Panc1 (cell line): ENCODE measurements around the gene DDB1. TPM values are rescaled to one million over a fixed set of nuclear protein-coding genes. Genes with fewer than 3 reads are reported as not detected.

Experiments used
- ATAC-seq: fragments of 200-7000 bp; cut with Tn5 transposase; 2 replicates; pipeline ENCODE4 v1.9.1; 2020; ENCODE audit warnings: mild to moderate bottlenecking, moderate library complexity
- BruUV-seq: library from RNA; stranded (reverse); fragments of 400-500 nt; replicated peaks from 2 replicates; lab custom pipeline; 2021; lab: Mats Ljungman, UMichigan
- CTCF ChIA-PET: fragments of 300-600 bp; sonication (Branson Sonifier 250); formaldehyde crosslinking; loops from one replicate; lab custom pipeline; 2022; ENCODE audit warnings: antibody characterized with exemption; lab: Charles Lee
- POLR2A ChIA-PET: fragments of 300-600 bp; sonication (Branson Sonifier 250); formaldehyde crosslinking; loops from one replicate; lab custom pipeline; 2022; ENCODE audit warnings: antibody characterized with exemption; lab: Charles Lee
- DNase-seq: peaks from one replicate; pipeline ENCODE4 v3.0.0-alpha.2; 2010; ENCODE audit warnings: low read depth, low spot score
- H3K27ac ChIP-seq: 2 replicates; pipeline ENCODE4 v1.5.1; 2011; ENCODE audit warnings: mild to moderate bottlenecking, low read length, inconsistent platforms
- H3K27me3 ChIP-seq: fragments of 200-500 bp; sonication (Bioruptor generic); 2 replicates; pipeline ENCODE4 v1.6.0; 2014; ENCODE audit warnings: low read length, inconsistent platforms; ENCODE audit not compliant: control insufficient read depth, insufficient read depth
- H3K36me3 ChIP-seq: fragments of 200-500 bp; sonication (Bioruptor generic); 2 replicates; pipeline ENCODE4 v1.5.1; 2014; ENCODE audit warnings: inconsistent platforms, mild to moderate bottlenecking, low read length, moderate library complexity; ENCODE audit not compliant: control insufficient read depth, insufficient read depth
- H3K4me1 ChIP-seq: 2 replicates; pipeline ENCODE4 v1.5.1; 2011; ENCODE audit warnings: inconsistent platforms, mild to moderate bottlenecking, low read length, moderate library complexity; ENCODE audit not compliant: control insufficient read depth, insufficient read depth
- H3K4me3 ChIP-seq, 2 experiments: 2 replicates each; pipeline ENCODE4 v1.5.1; 2011 to 2012; ENCODE audit warnings: low read depth in 2 of 2, low read length in 2 of 2, mild to moderate bottlenecking in 2 of 2, inconsistent platforms in 1 of 2, moderate library complexity in 1 of 2
- H3K9me3 ChIP-seq: fragments of 200-500 bp; sonication (Bioruptor generic); 2 replicates; pipeline ENCODE4 v1.5.1; 2014; ENCODE audit warnings: low read depth, mild to moderate bottlenecking, inconsistent platforms, low read length, moderate library complexity; ENCODE audit not compliant: control insufficient read depth, insufficient read depth
- POLR2AphosphoS5 ChIP-seq: IDR thresholded peaks from 2 replicates; pipeline ENCODE4 v1.6.1; 2012; ENCODE audit warnings: mild to moderate bottlenecking, low read depth, low read length, moderate library complexity
- SIN3A ChIP-seq: IDR thresholded peaks from 2 replicates; pipeline ENCODE4 v1.6.1; 2012; ENCODE audit warnings: low read depth, mild to moderate bottlenecking, low read length, moderate library complexity, borderline replicate concordance; ENCODE audit not compliant: insufficient read depth
- TCF7L2 ChIP-seq: IDR thresholded peaks from 2 replicates; pipeline ENCODE4 v1.6.1; 2011; ENCODE audit warnings: mild to moderate bottlenecking, low read depth, low read length, inconsistent platforms
- in situ Hi-C: cut with HindIII; loops from 2 replicates; pipeline ENCODE4 v1.10.0; 2016; ENCODE audit warnings: low sequenced_read_pairs, low pct_unique_long_range_greater_than_20kb
- intact Hi-C: fragments of 100-400 bp; cut with micrococcal nuclease; formaldehyde crosslinking; loops from one replicate; pipeline ENCODE4 v1.10.0; 2022; ENCODE audit not compliant: unreplicated experiment
- total RNA-seq: library from RNA; stranded (reverse); gene quantifications from one replicate; pipeline ENCODE4 v1.2.1, GENCODE V29; 2021; ENCODE audit not compliant: unreplicated experiment
- TF ChIP-seq, protein P1 (sequence below): fragments of 450-650 bp; IDR thresholded peaks from 2 replicates; pipeline ENCODE4 v1.5.1; 2017; ENCODE audit warnings: mild to moderate bottlenecking
- TF ChIP-seq, protein P2 (sequence below), 2 experiments: IDR thresholded peaks; 2 replicates each; pipeline ENCODE4 v1.6.1; 2011 to 2012; ENCODE audit warnings: low read depth in 2 of 2, control low read depth in 1 of 2, low read length in 1 of 2, mild to moderate bottlenecking in 1 of 2, moderate library complexity in 1 of 2; ENCODE audit not compliant: insufficient read depth in 1 of 2

The DDB1 gene
- total RNA-seq, 1 experiment from 2014 or later: 217 TPM

GRCh38 chr11:61302550-61302949 lies 30.4 kb downstream of the DDB1 start:
- TF ChIP-seq, protein P1, sequence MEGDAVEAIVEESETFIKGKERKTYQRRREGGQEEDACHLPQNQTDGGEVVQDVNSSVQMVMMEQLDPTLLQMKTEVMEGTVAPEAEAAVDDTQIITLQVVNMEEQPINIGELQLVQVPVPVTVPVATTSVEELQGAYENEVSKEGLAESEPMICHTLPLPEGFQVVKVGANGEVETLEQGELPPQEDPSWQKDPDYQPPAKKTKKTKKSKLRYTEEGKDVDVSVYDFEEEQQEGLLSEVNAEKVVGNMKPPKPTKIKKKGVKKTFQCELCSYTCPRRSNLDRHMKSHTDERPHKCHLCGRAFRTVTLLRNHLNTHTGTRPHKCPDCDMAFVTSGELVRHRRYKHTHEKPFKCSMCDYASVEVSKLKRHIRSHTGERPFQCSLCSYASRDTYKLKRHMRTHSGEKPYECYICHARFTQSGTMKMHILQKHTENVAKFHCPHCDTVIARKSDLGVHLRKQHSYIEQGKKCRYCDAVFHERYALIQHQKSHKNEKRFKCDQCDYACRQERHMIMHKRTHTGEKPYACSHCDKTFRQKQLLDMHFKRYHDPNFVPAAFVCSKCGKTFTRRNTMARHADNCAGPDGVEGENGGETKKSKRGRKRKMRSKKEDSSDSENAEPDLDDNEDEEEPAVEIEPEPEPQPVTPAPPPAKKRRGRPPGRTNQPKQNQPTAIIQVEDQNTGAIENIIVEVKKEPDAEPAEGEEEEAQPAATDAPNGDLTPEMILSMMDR: no peak
- no peak for TF ChIP-seq SIN3A
- TF ChIP-seq TCF7L2: no peak
- no peak for TF ChIP-seq POLR2AphosphoS5
- TF ChIP-seq, protein P2, sequence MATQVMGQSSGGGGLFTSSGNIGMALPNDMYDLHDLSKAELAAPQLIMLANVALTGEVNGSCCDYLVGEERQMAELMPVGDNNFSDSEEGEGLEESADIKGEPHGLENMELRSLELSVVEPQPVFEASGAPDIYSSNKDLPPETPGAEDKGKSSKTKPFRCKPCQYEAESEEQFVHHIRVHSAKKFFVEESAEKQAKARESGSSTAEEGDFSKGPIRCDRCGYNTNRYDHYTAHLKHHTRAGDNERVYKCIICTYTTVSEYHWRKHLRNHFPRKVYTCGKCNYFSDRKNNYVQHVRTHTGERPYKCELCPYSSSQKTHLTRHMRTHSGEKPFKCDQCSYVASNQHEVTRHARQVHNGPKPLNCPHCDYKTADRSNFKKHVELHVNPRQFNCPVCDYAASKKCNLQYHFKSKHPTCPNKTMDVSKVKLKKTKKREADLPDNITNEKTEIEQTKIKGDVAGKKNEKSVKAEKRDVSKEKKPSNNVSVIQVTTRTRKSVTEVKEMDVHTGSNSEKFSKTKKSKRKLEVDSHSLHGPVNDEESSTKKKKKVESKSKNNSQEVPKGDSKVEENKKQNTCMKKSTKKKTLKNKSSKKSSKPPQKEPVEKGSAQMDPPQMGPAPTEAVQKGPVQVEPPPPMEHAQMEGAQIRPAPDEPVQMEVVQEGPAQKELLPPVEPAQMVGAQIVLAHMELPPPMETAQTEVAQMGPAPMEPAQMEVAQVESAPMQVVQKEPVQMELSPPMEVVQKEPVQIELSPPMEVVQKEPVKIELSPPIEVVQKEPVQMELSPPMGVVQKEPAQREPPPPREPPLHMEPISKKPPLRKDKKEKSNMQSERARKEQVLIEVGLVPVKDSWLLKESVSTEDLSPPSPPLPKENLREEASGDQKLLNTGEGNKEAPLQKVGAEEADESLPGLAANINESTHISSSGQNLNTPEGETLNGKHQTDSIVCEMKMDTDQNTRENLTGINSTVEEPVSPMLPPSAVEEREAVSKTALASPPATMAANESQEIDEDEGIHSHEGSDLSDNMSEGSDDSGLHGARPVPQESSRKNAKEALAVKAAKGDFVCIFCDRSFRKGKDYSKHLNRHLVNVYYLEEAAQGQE (IDR thresholded peaks at IDR 0.05; ENCODE audit: insufficient read depth in 1 of 2, low read depth in 2 of 2, low read length in 1 of 2): no peak
- CTCF ChIA-PET: no interaction called here
- H3K4me1 ChIP-seq: no peaks in the 10 kb centered on the region
- intact Hi-C loops: no loop called here
- BruUV-seq: no TSS peak
- H3K27ac ChIP-seq: no peak overlapping the region
- in situ Hi-C loops: no loop called here
- no peaks in the 10 kb centered on the region for H3K9me3 ChIP-seq
- POLR2A ChIA-PET: interaction anchor here (0.5 kb wide), 1 partner anchor 12 kb away, joined by 17 read pairs; no protein-coding TSS in a partner anchor
- ATAC-seq: no peak
- H3K36me3 ChIP-seq: peaks cover 28% of the 10 kb centered on the region
- no peak for DNase-seq
- no peak overlapping the region for H3K4me3 ChIP-seq
- no peaks in the 10 kb centered on the region for H3K27me3 ChIP-seq

DNA sequence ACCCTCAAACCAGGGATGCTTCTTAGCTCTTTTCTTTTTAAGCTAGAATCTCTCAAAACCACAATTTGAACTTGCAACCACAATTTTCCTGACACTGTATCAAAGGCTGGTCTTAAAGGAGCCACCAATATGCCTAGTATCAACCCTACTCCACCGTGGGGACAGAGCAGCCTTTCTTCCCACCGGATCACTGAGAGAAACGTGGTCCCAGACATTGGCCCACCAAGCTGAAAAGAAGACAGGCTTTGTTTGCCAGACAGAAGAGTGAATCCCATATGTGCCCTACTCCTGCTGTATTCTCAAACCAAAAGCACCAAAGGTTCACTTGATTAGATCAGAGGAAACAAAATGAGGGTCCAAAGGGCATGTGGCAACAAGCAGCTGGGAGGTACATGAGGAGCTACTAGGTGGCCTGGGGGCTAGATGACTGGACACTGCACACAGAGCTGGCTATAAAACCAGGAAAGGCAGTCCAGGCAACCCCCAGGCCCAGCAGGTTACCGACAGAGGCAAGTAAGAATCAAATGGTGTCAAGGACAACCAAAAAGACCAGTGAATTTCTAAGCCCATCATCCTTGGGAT lies 34.2 kb downstream of the DDB1 start:
- H3K27ac ChIP-seq: no peak overlapping the region
- TF ChIP-seq SIN3A: no peak
- TF ChIP-seq TCF7L2: no peak
- TF ChIP-seq, protein P1: no peak
- no peak for TF ChIP-seq POLR2AphosphoS5
- TF ChIP-seq, protein P2 (IDR thresholded peaks at IDR 0.05; ENCODE audit: insufficient read depth in 1 of 2, low read depth in 2 of 2, low read length in 1 of 2): no peak
- H3K9me3 ChIP-seq: no peaks in the 10 kb centered on the region
- no TSS peak for BruUV-seq
- ATAC-seq (no peak), DNase-seq (no peak)
- in situ Hi-C loops: no loop called here
- H3K4me1 ChIP-seq: no peaks in the 10 kb centered on the region
- no peak overlapping the region for H3K4me3 ChIP-seq
- ChIA-PET POLR2A (no interaction called here), CTCF (interaction anchor here (0.6 kb wide), 1 partner anchor 355 kb away, joined by 6 read pairs; no protein-coding TSS in a partner anchor)
- H3K36me3 ChIP-seq: peaks cover 16% of the 10 kb centered on the region
- intact Hi-C loops: no loop called here
- H3K27me3 ChIP-seq: no peaks in the 10 kb centered on the region
